K562 (cell line): ENCODE data around the gene ZSCAN26. TPM values are rescaled to one million over a fixed set of nuclear protein-coding genes. Genes with fewer than 3 reads are reported as not detected.

Experiments
- ATF1 ChIP-seq, 2 experiments: fragments of 450-650 bp in 1 of 2; IDR thresholded peaks; 2 replicates each; pipeline ENCODE4 v1.6.1; 2016; ENCODE audit warnings: missing compliant biosample characterization in 1 of 2, missing genetic modification characterization in 1 of 2
- C11orf30 ChIP-seq: fragments of 450-650 bp; IDR thresholded peaks from 2 replicates; pipeline ENCODE4 v1.6.1; 2016; ENCODE audit warnings: low read depth, mild to moderate bottlenecking
- CSDE1 ChIP-seq, 2 experiments: fragments of 450-650 bp; IDR thresholded peaks; 2 replicates each; pipeline ENCODE4 v1.6.1; 2016; ENCODE audit warnings: mild to moderate bottlenecking in 1 of 2
- KDM2B ChIP-seq: fragments of 250-450 bp; sonication (Bioruptor Pico); IDR thresholded peaks from 2 replicates; pipeline ENCODE4 v1.8.0; 2021; ENCODE audit warnings: mild to moderate bottlenecking, moderate library complexity
- KLF16 ChIP-seq: IDR thresholded peaks from 2 replicates; pipeline ENCODE4 v1.6.1; 2016; ENCODE audit warnings: antibody characterized with exemption
- NCOA2 ChIP-seq, 2 experiments: fragments of 450-650 bp; IDR thresholded peaks; 2 replicates each; pipeline ENCODE4 v1.6.1; 2018; ENCODE audit warnings: mild to moderate bottlenecking in 2 of 2, moderate library complexity in 1 of 2; ENCODE audit not compliant: partially characterized antibody in 2 of 2
- NCOR1 ChIP-seq: fragments of 450-650 bp; IDR thresholded peaks from 2 replicates; pipeline ENCODE4 v1.6.1; 2016; ENCODE audit warnings: mild to moderate bottlenecking, moderate library complexity
- NFATC3 ChIP-seq: fragments of 450-650 bp; IDR thresholded peaks from 2 replicates; pipeline ENCODE4 v1.6.1; 2017; ENCODE audit warnings: mild to moderate bottlenecking
- NR2C1 ChIP-seq, 2 experiments: fragments of 450-650 bp; IDR thresholded peaks; 2 replicates each; pipeline ENCODE4 v1.6.1; 2017; ENCODE audit warnings: mild to moderate bottlenecking in 2 of 2, antibody characterized with exemption in 1 of 2, inconsistent platforms in 1 of 2, missing compliant biosample characterization in 1 of 2, missing genetic modification characterization in 1 of 2
- POLR2H ChIP-seq: IDR thresholded peaks from 2 replicates; pipeline ENCODE4 v1.6.1; 2016; ENCODE audit warnings: missing genetic modification characterization, low read depth, mild to moderate bottlenecking, control low read depth, missing compliant biosample characterization, moderate library complexity
- THRAP3 ChIP-seq: fragments of 450-650 bp; IDR thresholded peaks from 2 replicates; pipeline ENCODE4 v1.6.1; 2016; ENCODE audit warnings: mild to moderate bottlenecking, inconsistent platforms, borderline replicate concordance
- ZNF316 ChIP-seq: fragments of 450-650 bp; IDR thresholded peaks from 2 replicates; pipeline ENCODE4 v1.6.1; 2016
- ZNF318 ChIP-seq, 2 experiments: fragments of 450-650 bp; IDR thresholded peaks; 2 replicates each; pipeline ENCODE4 v1.6.1; 2016; ENCODE audit warnings: mild to moderate bottlenecking in 2 of 2, borderline replicate concordance in 1 of 2, low read depth in 1 of 2, moderate library complexity in 1 of 2
- ZNF592 ChIP-seq: fragments of 450-650 bp; IDR thresholded peaks from 2 replicates; pipeline ENCODE4 v1.6.1; 2017; ENCODE audit warnings: antibody characterized with exemption, mild to moderate bottlenecking
- polyA plus RNA-seq, 8 experiments: library from polyadenylated mRNA; depleted of rRNA in 4 of 8; stranded (reverse) in 5 of 8; unstranded in 3 of 8; fragments of >200 nt; fragmentation: Nextera tagmentation in 2 of 8; fragmentation: Illumina TruSeq in 1 of 8; extraction: Ambion mirVana in 2 of 8; extraction: Trizol in 1 of 8; gene quantifications; 2 replicates each; pipeline versions ENCODE4 v1.2.1 to v1.2.3, GENCODE V29; 2011 to 2014; ENCODE audit warnings: inconsistent platforms in 1 of 8, missing spikeins in 1 of 8
- total RNA-seq, 7 experiments: library from RNA; depleted of rRNA in 6 of 7; stranded (reverse); fragments of >200 nt in 6 of 7; fragmentation: Illumina TruSeq in 2 of 7; extraction: Trizol in 2 of 7; gene quantifications; 2 replicates each; pipeline versions ENCODE4 v1.2.1 to v1.2.3, GENCODE V29; 2011 to 2021; ENCODE audit warnings: low replicate concordance in 1 of 7

The ZSCAN26 gene
- total and polyA plus RNA-seq, 9 of the 15 experiments (the other 6 are each of a cell fraction or from before 2014, with no cell fraction given) = 5.9 to 14.2 (median 10.5) TPM

GRCh38 chr6:28280595-28281287 lies 13.8 kb downstream of the ZSCAN26 start (continued):
- TF ChIP-seq ZNF318 (IDR thresholded peaks at IDR 0.05; ENCODE audit: borderline replicate concordance in 1 of 2, low read depth in 1 of 2) = 0 out of 4 replicates have a peak, but pooled peaks of 1 of the 2 experiments have one; percentile 21
- TF ChIP-seq NFATC3 = 0 out of 2 replicates have a peak, but pooled peaks have one; percentile 46
- TF ChIP-seq NCOA2 (IDR thresholded peaks at IDR 0.05; ENCODE audit: partially characterized antibody in 2 of 2) = peak in 1 of 2 experiments; percentile 41
- TF ChIP-seq ZNF592 = 0 out of 2 replicates have a peak, but pooled peaks have one; percentile 19
- TF ChIP-seq NR2C1 (IDR thresholded peaks at IDR 0.05) = 0 out of 2 replicates have a peak, but pooled peaks have one; percentile 17
- no peak for TF ChIP-seq NR2C1 (tag; IDR thresholded peaks at IDR 0.05)
- TF ChIP-seq C11orf30 = peak; percentile 56; the same call in 1 of the 2 replicates
- TF ChIP-seq KDM2B (CRISPR knock-in tag) = no peak
- 0 out of 2 replicates have a peak, but pooled peaks have one; percentile 53 for TF ChIP-seq THRAP3
- TF ChIP-seq NCOR1 = peak; percentile 29; the same call in 1 of the 2 replicates
- TF ChIP-seq ZNF316 = peak; percentile 64
- no peak for TF ChIP-seq KLF16
- TF ChIP-seq CSDE1 (IDR thresholded peaks at IDR 0.05) = 0 out of 4 replicates have a peak, but pooled peaks of 1 of the 2 experiments have one; percentile 46
- TF ChIP-seq ATF1 (CRISPR knock-in tag; IDR thresholded peaks at IDR 0.05) = no peak
- TF ChIP-seq ATF1 (tag; IDR thresholded peaks at IDR 0.05) = no peak
- 0 out of 2 replicates have a peak, but pooled peaks have one; percentile 32 for TF ChIP-seq POLR2H (tag)
